Measurements from ENCODE around the gene LLGL2.
A peak's percentile ranks its signal among the peaks of the same experiment; 100 is the strongest.
"Not testable (repeated sequence)": the region's sequence is repeated elsewhere in the genome, so short reads cannot be mapped to it uniquely, and the experiment has no call there.

Gene LLGL2

GRCh38 chr17:75507733-75508719 lies 17.5 kb upstream of the LLGL2 start:
- peak; percentile 65 for DNase-seq

- no peak for DNase-seq
These were observed 16.6 kb upstream of the LLGL2 start for GRCh38 chr17:75508931-75509361.

GRCh38 chr17:75509528-75510258 lies 15.8 kb upstream of the LLGL2 start:
- DNase-seq: no peak

- DNase-seq: no peak
These were observed 14.3 kb upstream of the LLGL2 start for GRCh38 chr17:75511270-75511609.

DNA sequence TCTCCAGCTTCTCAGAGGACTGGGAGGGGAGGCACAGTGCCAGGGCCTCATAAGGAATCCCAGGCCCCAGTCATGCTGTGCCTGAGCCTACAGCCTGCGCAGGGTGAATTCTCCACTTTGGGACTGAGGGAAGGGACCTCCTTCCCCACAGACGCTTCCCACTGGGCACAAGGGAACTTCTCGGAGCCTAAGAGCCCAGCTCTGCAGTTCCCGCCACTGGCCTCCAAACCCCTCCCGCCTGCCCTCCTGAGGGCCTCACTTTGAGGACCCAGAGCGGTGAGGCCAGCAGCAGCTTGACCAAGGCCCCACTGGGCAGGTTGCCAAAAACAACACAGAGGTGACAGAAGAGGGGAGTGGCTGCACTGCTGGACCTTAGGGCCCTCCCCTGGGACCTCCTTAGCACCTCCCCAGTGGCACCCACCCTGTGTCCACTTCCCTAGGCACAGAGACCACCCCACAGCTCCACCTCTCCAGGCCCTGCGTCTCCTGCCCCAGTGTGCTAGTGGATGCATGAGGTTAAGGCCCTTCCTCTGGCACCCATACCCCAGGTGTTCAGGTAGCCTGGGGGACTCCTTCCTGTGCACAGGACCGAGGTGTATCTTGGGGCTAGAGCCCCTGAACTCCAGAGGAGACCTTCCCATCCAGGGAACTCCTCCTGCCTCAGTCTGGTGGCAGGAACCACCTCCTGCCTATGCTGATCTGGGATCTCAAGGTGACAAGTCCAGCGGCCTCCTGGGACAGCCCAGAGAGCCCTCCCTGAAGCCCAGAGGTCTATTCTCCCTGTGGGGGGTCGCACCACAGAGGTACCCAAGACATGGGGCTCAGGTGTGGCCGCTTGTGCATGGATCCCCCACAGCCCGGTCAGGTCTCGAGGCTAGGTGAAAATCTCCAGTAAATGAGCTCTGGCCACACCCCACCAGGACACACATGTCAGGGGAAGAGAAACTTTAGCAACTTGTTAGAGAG lies 13.6 kb upstream of the LLGL2 start:
- DNase-seq: no peak

DNA sequence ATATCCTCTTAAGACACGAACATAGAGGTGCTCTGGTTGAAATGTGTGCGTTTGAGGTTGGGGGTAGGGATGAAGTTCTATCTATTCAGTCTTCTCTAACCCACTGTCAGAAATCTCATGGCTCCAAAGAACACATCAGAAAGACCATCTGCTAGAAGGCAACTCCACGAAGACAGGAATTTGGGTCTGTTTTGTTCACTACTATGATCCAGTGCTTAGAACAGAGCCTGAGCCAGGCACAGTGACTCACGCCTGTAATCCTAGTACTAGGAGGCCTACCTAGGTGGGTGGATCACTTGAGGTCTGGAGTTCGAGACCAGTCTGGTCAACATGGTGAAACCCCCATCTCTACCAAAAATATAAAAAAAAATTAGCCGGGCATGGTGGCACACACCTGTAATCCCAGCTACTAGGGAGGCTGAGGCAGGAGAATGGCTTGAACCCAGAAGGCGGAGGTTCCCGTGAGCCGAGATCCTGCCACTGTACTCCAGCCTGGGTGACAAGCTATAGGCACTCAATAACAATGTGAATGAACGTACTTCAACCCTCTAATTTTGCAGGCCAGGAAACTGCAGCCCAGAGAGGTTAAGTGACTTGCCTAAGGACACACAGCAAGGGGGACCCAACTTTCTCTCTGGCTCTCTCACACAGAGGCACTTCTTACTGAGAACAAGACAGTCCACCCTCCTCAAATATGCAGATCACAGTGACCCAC lies 12.4 kb upstream of the LLGL2 start:
- no peak for DNase-seq

DNA sequence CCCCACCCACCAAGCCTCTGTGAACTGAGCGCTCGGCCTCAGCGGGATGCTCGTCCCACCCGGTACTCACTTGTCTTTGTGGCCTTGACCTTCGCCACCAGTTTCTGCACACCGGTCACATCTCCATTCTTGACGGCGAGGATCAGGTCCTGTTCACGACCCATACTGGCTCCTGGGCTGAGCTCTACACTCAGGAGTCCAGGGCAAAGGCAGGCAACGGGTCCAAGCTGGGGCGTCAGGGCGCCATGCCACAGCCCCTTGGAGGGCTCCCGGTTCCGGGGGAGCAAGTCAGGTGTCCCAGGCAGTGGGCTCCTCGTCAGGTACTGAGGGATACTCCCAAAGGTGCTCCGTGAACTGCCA lies 11.9 kb upstream of the LLGL2 start:
- no peak for DNase-seq

GRCh38 chr17:75514299-75514918 lies 11.1 kb upstream of the LLGL2 start:
- DNase-seq: peak; percentile 45

- DNase-seq: no peak
These were observed 10.5 kb upstream of the LLGL2 start for GRCh38 chr17:75514919-75515495.

DNA sequence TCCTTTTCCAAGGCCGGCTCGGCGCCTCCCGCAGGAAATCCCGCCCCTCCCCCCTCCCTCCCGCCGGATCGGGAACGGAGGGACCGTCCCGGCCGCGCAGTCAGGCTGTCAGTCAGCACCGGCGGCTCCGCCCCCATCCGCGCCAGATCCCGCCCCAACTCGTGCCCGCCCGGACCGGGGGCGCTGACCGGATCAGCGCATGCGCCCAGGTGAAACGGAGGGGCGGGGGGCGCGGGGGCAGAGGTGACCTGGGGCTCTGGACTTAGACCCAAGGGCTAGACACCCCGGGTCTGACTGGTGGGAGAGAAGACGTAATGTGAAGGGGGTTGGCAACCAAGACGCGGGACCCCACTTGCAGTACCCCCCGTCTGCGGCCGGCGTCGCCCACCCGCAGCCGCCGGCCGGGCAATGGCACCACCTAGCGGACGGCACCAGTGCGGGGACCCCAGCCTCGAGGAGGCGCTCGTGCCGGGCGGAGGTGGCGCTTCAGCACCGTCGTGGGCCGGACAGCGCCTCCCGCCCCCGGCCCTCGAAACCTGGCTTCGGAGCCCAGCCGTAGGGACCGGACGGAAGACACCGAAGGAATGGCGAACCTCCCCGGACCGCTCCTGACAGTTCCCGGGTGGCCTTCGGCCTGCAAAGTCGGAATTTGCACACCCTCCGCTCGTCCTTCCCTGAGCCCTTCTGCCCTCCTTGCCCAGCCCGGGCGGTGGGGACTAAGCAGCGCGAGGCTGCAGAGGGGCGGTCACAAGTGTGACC lies 9.8 kb upstream of the LLGL2 start, which contains the start of gene CASKIN2:
Gene CASKIN2 (minus strand): TSS at position 42 of the 759 bp plus-strand sequence. CDS start 1,733 bp downstream, outside the sequence.
- peak; percentile 97 for DNase-seq

DNA sequence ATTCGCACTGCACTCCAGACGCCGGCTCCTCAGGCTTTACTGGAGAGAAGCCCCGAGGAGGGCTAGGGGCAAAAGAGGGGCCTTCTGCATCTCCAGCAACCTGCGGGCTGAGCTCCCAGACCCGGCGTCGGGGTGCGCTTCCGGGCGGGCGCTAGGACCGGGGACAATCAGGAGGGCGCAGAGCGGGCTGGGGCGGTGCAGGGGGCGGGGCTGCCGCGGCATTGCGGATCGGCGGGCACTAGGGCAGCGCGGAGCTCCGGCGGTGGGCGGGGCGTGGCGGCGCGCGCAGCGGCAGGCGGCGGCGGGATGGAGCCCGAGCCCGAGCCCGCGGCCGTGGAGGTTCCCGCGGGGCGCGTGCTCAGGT lies 9.3 kb upstream of the LLGL2 start, which contains the start of gene TSEN54:
Gene TSEN54 (plus strand): TSS at position 274 of the 364 bp plus-strand sequence. CDS start 33 bp downstream, at position 307.
- no peak for DNase-seq

DNA sequence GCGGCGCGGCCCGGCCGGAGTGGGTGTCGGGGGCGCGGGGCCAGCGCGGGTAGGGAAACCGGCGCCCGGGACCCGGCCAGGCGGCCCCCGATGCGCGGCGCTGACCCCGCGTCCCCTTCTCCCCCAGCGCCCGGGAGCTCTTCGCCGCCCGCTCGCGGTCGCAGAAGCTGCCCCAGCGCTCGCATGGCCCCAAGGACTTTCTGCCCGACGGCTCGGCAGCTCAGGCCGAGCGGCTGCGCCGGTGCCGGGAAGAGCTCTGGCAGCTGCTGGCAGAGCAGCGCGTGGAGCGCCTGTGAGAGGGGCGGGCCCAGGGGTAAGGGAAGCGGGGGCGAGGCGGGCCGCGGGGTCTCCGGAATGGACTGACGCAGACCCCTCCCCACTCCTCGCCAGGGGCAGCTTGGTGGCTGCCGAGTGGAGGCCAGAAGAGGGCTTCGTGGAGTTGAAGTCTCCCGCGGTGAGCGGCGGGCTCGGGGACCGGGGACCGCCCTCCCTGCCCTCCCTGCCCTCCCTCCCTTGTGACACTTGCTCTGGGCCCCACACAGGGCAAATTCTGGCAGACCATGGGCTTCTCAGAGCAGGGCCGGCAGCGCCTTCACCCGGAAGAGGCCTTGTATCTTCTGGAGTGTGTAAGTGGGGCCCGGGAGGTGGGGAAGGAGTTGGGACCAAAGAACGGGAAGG lies 8.7 kb upstream of the LLGL2 start:
- DNase-seq: peak; percentile 70

DNA sequence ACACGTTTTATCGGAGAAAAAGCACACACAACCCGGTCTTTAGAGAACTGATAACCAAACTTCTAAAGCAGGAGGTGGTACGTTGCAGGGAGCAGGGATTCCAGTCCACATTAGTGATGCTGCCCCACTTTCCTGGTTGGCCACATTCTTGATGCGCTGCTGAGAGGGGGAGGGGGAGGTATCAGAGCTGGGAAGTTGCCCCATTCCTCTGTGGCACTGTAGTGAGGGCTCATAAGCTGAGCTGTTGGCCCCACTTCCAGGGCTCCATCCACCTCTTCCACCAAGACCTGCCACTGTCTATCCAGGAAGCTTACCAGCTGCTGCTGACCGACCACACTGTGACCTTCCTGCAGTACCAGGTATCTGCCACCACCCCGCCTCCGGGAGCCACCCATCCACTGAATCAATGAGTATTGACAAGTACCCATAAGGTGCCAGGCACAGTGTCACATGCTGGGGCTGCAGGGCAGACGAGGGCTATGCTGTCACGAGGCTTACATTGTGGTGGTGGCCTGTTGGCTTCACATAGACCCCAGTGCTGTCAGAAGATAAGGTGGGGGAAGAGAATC lies 8.1 kb upstream of the LLGL2 start:
- no peak for DNase-seq

DNA sequence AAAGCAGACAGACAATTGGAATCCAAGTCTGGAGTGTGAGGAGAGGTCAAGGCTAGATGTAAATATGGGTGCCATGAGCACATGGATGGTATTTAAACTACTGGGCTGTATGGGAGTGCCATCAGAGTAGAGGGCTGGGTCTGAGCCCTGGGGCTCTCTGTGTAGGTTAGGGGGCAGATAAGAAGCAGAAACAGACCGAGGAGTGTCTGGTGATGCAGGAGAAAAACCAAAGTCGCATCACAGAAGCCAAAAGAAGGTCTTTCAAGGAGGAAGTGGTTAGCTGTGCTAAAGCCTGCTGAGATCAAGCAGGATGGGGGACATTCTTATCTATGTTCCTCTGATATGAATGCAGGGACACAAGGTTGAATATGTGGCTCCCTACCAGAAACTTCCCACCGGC lies 7.3 kb upstream of the LLGL2 start:
- DNase-seq: no peak

DNA sequence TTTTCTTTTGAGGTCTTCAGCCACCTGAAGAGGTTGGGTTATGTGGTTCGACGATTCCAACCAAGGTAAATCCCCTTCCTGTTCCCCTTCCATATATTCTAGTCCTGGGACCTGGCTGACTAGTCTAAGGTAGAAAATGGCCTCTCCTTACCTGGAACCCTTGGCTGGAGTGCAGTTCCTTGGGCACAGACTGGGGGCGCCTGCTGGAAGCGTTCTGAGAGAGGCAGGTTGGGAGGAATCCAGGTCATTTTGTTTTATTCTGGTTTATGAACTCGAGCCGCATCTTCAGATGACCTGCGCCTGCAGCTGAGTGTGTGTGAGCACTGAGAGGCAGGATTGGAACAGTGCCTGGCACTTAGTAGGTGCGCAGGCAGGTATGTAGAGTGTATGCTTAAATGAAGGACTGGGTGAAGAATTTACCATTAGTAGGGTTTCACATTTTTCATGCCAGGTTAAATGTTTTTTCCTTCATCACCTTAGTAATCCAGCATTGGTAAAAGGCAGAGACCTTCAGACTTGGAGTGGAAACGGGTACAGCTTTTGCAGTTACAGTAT lies 6.4 kb upstream of the LLGL2 start:
- DNase-seq: no peak

GRCh38 chr17:75520413-75520812 lies 5.1 kb upstream of the LLGL2 start:
- DNase-seq: not testable (repeated sequence)

DNA sequence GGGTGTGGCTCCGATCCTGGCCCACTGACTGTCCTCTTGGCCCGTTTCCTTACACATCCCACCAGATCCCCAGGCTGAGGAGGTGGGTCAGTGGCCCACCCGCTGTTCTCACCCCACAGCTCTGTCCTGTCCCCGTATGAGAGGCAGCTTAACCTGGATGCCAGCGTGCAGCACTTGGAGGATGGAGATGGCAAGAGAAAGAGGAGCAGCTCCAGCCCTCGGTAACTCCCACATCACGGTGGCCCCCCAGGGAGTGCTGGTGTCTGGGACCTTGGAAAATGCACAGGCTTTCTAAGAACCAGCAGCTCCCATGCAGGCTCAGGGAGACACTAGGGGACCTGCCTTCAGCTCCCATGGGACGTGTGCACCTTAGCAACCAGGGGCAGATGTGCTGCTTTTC lies 4.2 kb upstream of the LLGL2 start:
- DNase-seq: no peak

DNA sequence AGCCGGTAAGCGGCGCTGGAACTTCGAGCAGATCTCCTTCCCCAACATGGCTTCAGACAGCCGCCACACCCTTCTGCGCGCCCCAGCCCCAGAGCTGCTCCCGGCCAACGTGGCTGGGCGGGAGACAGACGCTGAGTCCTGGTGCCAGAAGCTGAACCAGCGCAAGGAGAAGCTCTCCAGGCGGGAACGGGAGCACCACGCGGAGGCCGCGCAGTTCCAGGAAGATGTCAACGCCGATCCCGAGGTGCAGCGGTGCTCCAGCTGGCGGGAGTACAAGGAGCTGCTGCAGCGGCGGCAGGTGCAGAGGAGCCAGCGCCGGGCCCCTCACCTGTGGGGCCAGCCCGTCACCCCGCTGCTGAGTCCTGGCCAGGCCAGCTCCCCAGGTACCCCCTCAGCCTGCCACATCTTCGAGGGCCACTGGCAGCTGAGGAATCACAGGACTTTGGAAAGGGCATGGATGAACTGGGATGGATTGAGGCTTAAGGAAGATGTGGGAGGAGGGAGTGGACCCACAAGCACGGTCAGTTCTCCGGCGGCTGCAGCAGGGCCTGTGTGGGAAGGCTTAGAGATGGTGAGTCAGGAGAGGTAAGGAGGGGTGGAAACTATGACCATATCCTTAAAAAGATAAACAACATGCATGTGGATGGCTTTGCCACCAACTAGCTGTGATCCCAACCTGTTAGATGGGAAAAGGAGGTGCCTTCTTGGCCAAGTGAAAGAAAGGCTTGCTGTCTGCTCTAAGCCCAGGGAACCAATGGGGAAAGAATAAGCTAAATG lies 3.4 kb upstream of the LLGL2 start:
- no peak for DNase-seq

All from retina (tissue), 1 donor.